ENCODE measurements around the gene PLA2G4C. TPM values are rescaled to one million over a fixed set of nuclear protein-coding genes. Genes with fewer than 3 reads are reported as not detected.
A peak's percentile ranks its signal among the peaks of the same experiment; 100 is the strongest.

PLA2G4C gene
- total and polyA plus RNA-seq, 7 donors, result 0.60 to 18.5 (median 11.8) TPM

DNA sequence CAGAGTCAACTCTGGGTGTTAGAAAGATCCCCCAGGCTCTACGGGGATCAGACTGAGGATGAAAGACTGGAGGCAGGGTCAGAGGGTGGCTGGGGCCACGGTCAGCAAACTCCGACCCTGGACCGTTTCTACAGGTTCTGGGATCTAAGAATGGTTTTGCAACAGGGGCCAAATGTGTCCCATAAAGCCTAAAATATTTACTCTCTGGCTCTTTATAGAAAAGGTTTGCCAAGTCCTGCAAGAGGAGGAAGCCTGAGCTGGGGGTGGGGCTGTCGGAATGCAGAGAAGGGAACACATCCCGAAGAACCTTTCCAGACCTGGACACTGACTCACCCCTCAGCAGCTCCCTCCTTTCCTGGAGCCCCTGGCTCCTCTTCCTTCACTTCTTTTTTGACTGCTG, 38.8 kb upstream of the PLA2G4C start:
- H3K36me3 ChIP-seq, result no peaks in the 10 kb centered on the region

DNA sequence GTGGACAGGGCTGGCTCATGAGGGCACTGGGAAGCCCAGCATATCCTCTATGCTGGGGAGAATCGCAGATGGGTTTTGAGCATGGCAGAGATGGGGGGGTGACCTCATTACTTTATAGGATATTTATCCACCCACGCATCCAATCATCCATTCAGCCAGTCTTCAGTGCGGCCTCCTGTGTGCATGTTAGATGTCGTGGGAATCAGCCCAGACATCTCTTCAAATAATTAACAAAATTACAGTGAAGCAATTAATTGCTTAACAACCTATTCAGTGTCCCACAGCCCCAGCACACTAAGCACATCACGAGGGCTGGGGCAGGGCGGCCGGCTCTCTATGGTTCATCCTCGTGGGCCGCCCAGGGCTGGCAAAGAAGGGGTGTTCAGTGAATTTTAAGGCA, 38.0 kb upstream of the PLA2G4C start:
- no peak for DNase-seq

More for the DNA sequence above, 38.8 kb upstream of the PLA2G4C start:
- intact Hi-C loops (cut with DNase I), result no loop called here
- H3K9me3 ChIP-seq, result no peaks in the 10 kb centered on the region
- no peak overlapping the region for H3K4me3 ChIP-seq
- no peaks in the 10 kb centered on the region for H3K27me3 ChIP-seq
- peak overlapping the region; percentile 25 to 66 (median 64) for H3K27ac ChIP-seq
- 83 to 89% methylated on average over 6 of the region's 6 CpGs for WGBS, 2 donors
- TF ChIP-seq, protein P1, sequence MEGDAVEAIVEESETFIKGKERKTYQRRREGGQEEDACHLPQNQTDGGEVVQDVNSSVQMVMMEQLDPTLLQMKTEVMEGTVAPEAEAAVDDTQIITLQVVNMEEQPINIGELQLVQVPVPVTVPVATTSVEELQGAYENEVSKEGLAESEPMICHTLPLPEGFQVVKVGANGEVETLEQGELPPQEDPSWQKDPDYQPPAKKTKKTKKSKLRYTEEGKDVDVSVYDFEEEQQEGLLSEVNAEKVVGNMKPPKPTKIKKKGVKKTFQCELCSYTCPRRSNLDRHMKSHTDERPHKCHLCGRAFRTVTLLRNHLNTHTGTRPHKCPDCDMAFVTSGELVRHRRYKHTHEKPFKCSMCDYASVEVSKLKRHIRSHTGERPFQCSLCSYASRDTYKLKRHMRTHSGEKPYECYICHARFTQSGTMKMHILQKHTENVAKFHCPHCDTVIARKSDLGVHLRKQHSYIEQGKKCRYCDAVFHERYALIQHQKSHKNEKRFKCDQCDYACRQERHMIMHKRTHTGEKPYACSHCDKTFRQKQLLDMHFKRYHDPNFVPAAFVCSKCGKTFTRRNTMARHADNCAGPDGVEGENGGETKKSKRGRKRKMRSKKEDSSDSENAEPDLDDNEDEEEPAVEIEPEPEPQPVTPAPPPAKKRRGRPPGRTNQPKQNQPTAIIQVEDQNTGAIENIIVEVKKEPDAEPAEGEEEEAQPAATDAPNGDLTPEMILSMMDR (IDR thresholded peaks at IDR 0.05), result no peak
- TF ChIP-seq POLR2A (IDR thresholded peaks at IDR 0.05) (no peak), EP300 (IDR thresholded peaks at IDR 0.05) (no peak), POLR2AphosphoS5 (IDR thresholded peaks at IDR 0.05) (peak in 2 of 4 donors; percentile 25 to 48)
- peak; percentile 87 for DNase-seq
- H3K4me1 ChIP-seq, result peaks cover 0 to 23% (median 18%) of the 10 kb centered on the region in 4 donors

DNA sequence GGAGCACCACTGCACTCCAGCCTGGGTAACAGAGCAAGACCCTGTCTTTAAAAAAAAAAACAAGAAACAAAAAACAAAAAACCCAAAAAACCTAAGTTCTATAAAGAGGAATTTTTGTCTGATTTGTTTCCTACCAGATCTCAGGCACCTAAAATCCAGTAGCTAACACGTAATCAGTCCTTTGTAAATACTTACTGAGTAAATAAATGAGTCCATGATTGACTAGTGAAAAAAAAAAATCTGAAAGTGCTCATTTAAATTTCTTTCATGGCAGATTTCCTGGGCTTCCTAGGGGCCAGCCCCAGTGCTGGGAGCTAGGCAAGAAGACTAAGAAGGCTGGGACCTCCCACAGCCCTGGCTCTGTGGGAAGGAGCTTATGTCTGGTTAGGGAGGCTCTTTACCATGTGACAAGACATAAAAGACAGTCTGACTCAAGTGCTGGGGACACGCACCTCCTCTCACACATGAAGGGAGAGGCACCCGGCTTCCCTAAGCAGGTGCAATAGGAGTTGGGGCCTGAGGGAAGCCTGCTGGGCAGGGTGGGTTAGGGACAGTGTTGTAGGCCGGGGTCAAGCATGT, 37.1 kb upstream of the PLA2G4C start:
- H3K4me1 ChIP-seq, result peaks cover 0 to 23% (median 18%) of the 10 kb centered on the region in 4 donors
- H3K9me3 ChIP-seq, result no peaks in the 10 kb centered on the region
- no peak for DNase-seq
- intact Hi-C loops (cut with DNase I), result no loop called here
- no peaks in the 10 kb centered on the region for H3K36me3 ChIP-seq
- no peak for TF ChIP-seq POLR2AphosphoS5 (IDR thresholded peaks at IDR 0.05)
- no peak for TF ChIP-seq POLR2A (IDR thresholded peaks at IDR 0.05)
- no peak for TF ChIP-seq EP300 (IDR thresholded peaks at IDR 0.05)
- TF ChIP-seq, protein P1 (IDR thresholded peaks at IDR 0.05), result no peak
- H3K4me3 ChIP-seq, result no peak overlapping the region
- H3K27ac ChIP-seq, result no peak overlapping the region
- no peaks in the 10 kb centered on the region for H3K27me3 ChIP-seq
- WGBS, 2 donors, result 47 to 87% methylated on average over 4 of the region's 4 CpGs

More for the DNA sequence above, 38.0 kb upstream of the PLA2G4C start:
- H3K36me3 ChIP-seq, result no peaks in the 10 kb centered on the region
- peaks cover 0 to 23% (median 18%) of the 10 kb centered on the region in 4 donors for H3K4me1 ChIP-seq
- TF ChIP-seq, protein P1 (IDR thresholded peaks at IDR 0.05), result no peak
- no peak for TF ChIP-seq POLR2AphosphoS5 (IDR thresholded peaks at IDR 0.05)
- no peak for TF ChIP-seq POLR2A (IDR thresholded peaks at IDR 0.05)
- no peak for TF ChIP-seq EP300 (IDR thresholded peaks at IDR 0.05)
- no peaks in the 10 kb centered on the region for H3K9me3 ChIP-seq
- H3K4me3 ChIP-seq, result no peak overlapping the region
- WGBS, 2 donors, result 92 to 97% methylated on average over 9 of the region's 9 CpGs
- H3K27me3 ChIP-seq, result no peaks in the 10 kb centered on the region
- peak overlapping the region in 1 of 4 donors; percentile 63 for H3K27ac ChIP-seq
- intact Hi-C loops (cut with DNase I), result no loop called here

DNA sequence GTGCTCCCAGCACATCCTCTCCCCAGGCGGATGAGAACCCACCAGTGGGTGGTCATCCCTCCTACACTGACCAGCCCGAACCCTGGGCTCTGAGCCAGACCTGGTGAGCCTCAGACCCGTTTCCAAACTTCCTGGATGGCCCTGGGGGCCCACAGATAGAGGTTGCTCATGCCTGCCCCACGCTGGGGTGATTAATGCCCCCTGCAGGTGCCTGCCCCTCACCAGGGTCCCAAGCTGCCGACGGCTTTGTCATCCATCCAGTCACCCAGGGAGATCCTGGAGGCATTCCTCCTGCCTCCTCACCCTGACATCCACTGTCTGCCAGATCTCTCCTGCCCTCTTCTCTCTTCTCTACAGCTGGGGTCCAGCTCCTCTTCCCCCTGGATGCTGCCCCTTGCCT, 28.4 kb upstream of the PLA2G4C start:
- intact Hi-C loops (cut with DNase I), result no loop called here
- WGBS, 2 donors, result 80 to 88% methylated on average over 6 of the region's 6 CpGs
- Histone ChIP-seq H3K27me3 (no peaks in the 10 kb centered on the region), H3K27ac (no peak overlapping the region), H3K9me3 (no peaks in the 10 kb centered on the region), H3K4me1 (no peaks in the 10 kb centered on the region), H3K36me3 (no peaks in the 10 kb centered on the region), H3K4me3 (no peak overlapping the region)
- TF ChIP-seq POLR2A (IDR thresholded peaks at IDR 0.05) (no peak), POLR2AphosphoS5 (IDR thresholded peaks at IDR 0.05) (no peak), EP300 (IDR thresholded peaks at IDR 0.05) (no peak)
- TF ChIP-seq, protein P1 (IDR thresholded peaks at IDR 0.05), result no peak
- no peak for DNase-seq

DNA sequence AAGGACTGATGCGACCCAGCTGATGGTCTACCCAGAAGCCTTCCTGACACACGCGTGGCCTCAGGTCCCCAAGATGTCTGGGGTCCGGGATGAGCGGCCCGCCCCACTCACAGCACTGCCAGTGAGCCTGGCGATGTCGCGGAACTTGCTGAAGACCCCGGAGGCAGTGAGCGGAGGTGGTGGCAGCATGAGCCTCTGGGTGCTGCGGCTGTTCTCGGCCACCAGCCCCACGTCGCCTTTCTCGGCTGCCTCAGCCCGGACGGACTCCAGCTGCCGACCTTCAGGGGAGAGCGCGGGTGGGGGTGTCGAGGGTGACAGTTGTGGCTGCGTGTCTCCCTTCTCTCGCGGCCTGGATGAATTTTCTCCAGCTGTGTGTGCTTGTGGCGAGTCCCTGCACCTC, 26.8 kb upstream of the PLA2G4C start:
- intact Hi-C loops (cut with DNase I), result no loop called here
- Histone ChIP-seq H3K4me1 (no peaks in the 10 kb centered on the region), H3K9me3 (no peaks in the 10 kb centered on the region), H3K27me3 (no peaks in the 10 kb centered on the region), H3K36me3 (no peaks in the 10 kb centered on the region), H3K4me3 (no peak overlapping the region), H3K27ac (no peak overlapping the region)
- TF ChIP-seq POLR2A (IDR thresholded peaks at IDR 0.05), result no peak
- TF ChIP-seq EP300 (IDR thresholded peaks at IDR 0.05), result no peak
- TF ChIP-seq POLR2AphosphoS5 (IDR thresholded peaks at IDR 0.05), result no peak
- TF ChIP-seq, protein P1 (IDR thresholded peaks at IDR 0.05), result no peak
- DNase-seq, result no peak
- WGBS, 2 donors, result 96% methylated on average over 26 of the region's 26 CpGs
